GM23248 (cell line): ENCODE results near the gene RTN4IP1.

Experiments used
- EZH2 ChIP-seq: fragments of 200-600 bp; sonication (generic); IDR thresholded peaks from 2 replicates; pipeline ENCODE4 v1.6.1; 2018; ENCODE audit warnings: antibody characterized with exemption, mild to moderate bottlenecking; ENCODE audit not compliant: insufficient read depth, poor library complexity, severe bottlenecking
- EZH2phosphoT487 ChIP-seq: fragments of 200-600 bp; sonication (generic); IDR thresholded peaks from 2 replicates; pipeline ENCODE4 v1.6.1; 2018; ENCODE audit warnings: antibody characterized with exemption, moderate library complexity, mild to moderate bottlenecking, low read depth; ENCODE audit not compliant: insufficient read depth

GRCh38 chr6:106631346-106631745 lies 2.0 kb upstream of the RTN4IP1 start:
- TF ChIP-seq EZH2phosphoT487 = no peak
- TF ChIP-seq EZH2 = no peak
